Epithelial cell of proximal tubule (primary cell): Measurements from ENCODE around the gene LHX1. TPM values are rescaled to one million over a fixed set of nuclear protein-coding genes. Genes with fewer than 3 reads are reported as not detected.

Experiments used
- DNase-seq: peaks from one replicate; pipeline ENCODE4 v3.0.0-alpha.2; 2011; ENCODE audit warnings: low read depth
- H3K4me3 ChIP-seq: 2 replicates; pipeline ENCODE4 v1.5.1; 2011; ENCODE audit warnings: low read depth, mild to moderate bottlenecking, low read length
- CTCF ChIP-seq: conservative IDR thresholded peaks from 2 replicates; pipeline ENCODE4 v1.5.1; 2012; ENCODE audit warnings: low read depth, mild to moderate bottlenecking, low read length
- total RNA-seq: library from RNA; depleted of rRNA; stranded (reverse); fragments of >200 nt; gene quantifications from 2 replicates; pipeline ENCODE4 v1.2.3, GENCODE V29; 2015

LHX1 gene
- total RNA-seq, 1 donor from 2014 or later: 43.1 TPM

DNA sequence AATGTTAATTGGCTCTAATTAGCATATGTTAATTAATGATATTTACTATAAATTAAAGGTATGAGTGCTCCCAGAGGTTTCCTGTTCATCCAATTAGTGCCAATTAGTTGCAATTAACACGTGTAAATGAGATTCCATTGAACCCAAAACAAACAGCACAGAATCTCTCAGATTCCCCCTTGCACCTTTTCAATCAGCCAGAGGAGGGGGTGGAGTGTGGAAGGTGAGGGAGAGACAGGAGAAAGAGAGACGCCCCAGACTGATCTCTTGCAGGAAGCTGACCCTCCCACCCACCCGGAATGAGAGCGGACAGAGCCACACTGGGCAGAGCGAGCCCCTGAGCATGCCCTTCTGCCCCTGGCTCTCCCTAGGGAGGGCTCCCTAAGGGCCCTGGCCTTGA lies 24.1 kb upstream of the LHX1 start:
- DNase-seq: no peak
- no peak for TF ChIP-seq CTCF
- no peak overlapping the region for H3K4me3 ChIP-seq

- no peak overlapping the region for H3K4me3 ChIP-seq
- no peak for TF ChIP-seq CTCF
- no peak for DNase-seq
Observed at GRCh38 chr17:36918211-36918691, 19.0 kb upstream of the LHX1 start.

GRCh38 chr17:36919407-36919968 lies 17.8 kb upstream of the LHX1 start:
- no peak for DNase-seq
- no peak overlapping the region for H3K4me3 ChIP-seq
- TF ChIP-seq CTCF: no peak

DNA sequence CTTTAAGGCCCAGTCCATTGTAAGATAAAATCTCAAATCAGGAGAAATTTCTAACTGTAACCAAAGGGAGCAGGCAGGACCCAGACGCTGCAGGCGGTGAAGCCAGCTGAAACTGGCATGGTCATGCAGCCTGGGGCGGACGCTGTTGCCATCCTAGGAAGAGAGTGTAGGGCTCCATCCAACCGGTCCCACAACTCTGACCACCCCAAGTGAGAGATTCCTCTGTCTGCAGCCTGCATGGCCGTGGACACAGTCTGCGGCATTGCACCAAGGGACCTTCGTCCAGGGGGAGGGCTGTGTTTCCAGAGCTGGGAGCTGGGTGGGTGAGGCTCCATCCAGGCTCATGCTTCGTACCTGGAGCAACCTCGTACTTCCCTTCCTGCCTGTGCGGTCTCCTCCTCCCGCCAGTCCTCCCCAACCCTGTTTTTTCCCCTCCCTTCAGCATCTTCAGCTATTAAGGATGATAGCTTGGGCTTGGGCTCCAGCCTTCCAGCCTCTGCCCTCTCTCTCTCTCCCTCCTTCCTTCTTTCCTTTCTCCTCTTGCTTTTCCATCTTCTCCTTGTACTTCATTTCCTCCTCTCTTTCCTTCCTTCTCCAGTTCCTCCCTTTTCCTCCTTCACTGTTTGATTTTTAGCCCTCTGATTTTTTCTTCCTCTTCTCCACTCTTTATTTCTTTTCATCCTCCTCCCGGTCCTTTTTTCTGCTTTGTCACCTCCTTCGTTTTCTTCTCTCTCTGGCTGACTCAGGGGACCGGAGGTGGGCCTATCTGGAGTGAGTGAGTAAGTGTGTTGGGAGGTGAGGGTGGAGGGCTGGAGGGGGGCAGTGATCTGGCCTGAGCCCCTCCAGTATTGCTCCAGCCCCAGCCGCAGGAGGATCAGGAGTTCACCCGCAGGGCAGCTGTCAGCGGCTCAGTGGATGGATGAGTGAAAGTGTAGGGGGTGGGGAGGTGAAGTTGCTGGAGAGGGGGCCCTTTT lies 17.0 kb upstream of the LHX1 start:
- no peak for DNase-seq
- TF ChIP-seq CTCF: no peak
- H3K4me3 ChIP-seq: no peak overlapping the region

GRCh38 chr17:36921095-36921851 lies 16.0 kb upstream of the LHX1 start:
- TF ChIP-seq CTCF: no peak
- DNase-seq: peak; percentile 80
- H3K4me3 ChIP-seq: peak overlapping the region; percentile 17

DNA sequence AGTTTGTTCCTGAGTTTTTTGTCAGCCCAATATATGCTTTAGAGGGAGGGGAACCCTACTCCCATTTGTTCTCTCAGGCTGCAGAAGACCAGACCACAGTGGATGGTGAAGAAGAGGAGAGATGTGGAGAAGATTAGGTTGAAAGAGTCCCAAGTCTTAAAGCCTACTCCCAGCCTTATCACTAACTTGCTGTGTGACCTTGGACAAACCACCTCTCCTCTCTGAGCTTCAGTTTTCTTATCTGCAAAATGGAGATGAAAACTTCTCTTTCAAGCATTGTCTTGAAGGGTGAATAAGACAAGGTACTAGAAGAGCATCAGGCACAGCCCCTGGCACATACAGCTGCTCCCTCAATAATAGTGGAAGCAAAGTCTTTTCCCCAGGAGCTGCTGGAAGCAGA lies 15.1 kb upstream of the LHX1 start:
- H3K4me3 ChIP-seq: no peak overlapping the region
- no peak for TF ChIP-seq CTCF
- DNase-seq: no peak
